GM23338 (cell line): Measurements from ENCODE around the gene PMVK. TPM values are rescaled to one million over a fixed set of nuclear protein-coding genes. Genes with fewer than 3 reads are reported as not detected.

Experiments
- ATAC-seq: fragments of 200-7000 bp; cut with Tn5 transposase; 3 replicates; pipeline ENCODE4 v1.9.1; 2020
- DNase-seq: peaks from one replicate; pipeline ENCODE4 v3.0.0-alpha.2; 2015; ENCODE audit warnings: low spot score
- H2AFZ ChIP-seq: fragments of 200-600 bp; sonication (generic); 2 replicates; pipeline ENCODE4 v1.8.0; 2016; ENCODE audit warnings: antibody characterized with exemption, mild to moderate bottlenecking, moderate library complexity
- H3F3A ChIP-seq: fragments of 200-600 bp; sonication (generic); replicated peaks from 2 replicates; pipeline ENCODE4 v1.8.0; 2017; ENCODE audit warnings: antibody characterized with exemption, mixed run types, low read depth
- H3K27ac ChIP-seq: fragments of 200-600 bp; sonication (generic); 2 replicates; pipeline ENCODE4 v1.6.1; 2016; ENCODE audit warnings: low read depth
- H3K27me3 ChIP-seq: fragments of 200-600 bp; sonication (generic); 2 replicates; pipeline ENCODE4 v1.8.0; 2016; ENCODE audit warnings: mild to moderate bottlenecking, mixed run types, moderate library complexity; ENCODE audit not compliant: insufficient read depth
- H3K36me3 ChIP-seq: fragments of 200-600 bp; sonication (generic); 2 replicates; pipeline ENCODE4 v1.8.0; 2016; ENCODE audit warnings: mild to moderate bottlenecking; ENCODE audit not compliant: insufficient read depth
- H3K4me1 ChIP-seq: fragments of 200-600 bp; sonication (generic); 2 replicates; pipeline ENCODE4 v1.8.0; 2016; ENCODE audit warnings: mild to moderate bottlenecking, moderate library complexity; ENCODE audit not compliant: insufficient read depth
- H3K4me2 ChIP-seq: fragments of 200-600 bp; sonication (generic); 2 replicates; pipeline ENCODE4 v1.7.1; 2017; ENCODE audit warnings: mixed run types
- H3K4me3 ChIP-seq: fragments of 200-600 bp; sonication (generic); 2 replicates; pipeline ENCODE4 v1.6.1; 2016; ENCODE audit warnings: mixed run types
- H3K79me2 ChIP-seq: fragments of 200-600 bp; sonication (generic); replicated peaks from 2 replicates; pipeline ENCODE4 v1.8.0; 2017; ENCODE audit warnings: mild to moderate bottlenecking; ENCODE audit not compliant: insufficient read depth
- H3K9me2 ChIP-seq: fragments of 200-600 bp; sonication (generic); 2 replicates; pipeline ENCODE4 v1.8.0; 2017; ENCODE audit not compliant: insufficient read depth
- H4K20me1 ChIP-seq: fragments of 200-600 bp; sonication (generic); replicated peaks from 2 replicates; pipeline ENCODE4 v1.8.0; 2017; ENCODE audit warnings: mild to moderate bottlenecking; ENCODE audit not compliant: insufficient read depth
- H3K27ac Mint-ChIP-seq: 2 replicates; pipeline ENCODE4 v1.8.0; 2020; ENCODE audit warnings: inconsistent platforms, mild to moderate bottlenecking, moderate library complexity, mixed read lengths
- H3K27me3 Mint-ChIP-seq: 3 replicates; pipeline ENCODE4 v1.8.0; 2022; ENCODE audit warnings: low read depth, mild to moderate bottlenecking, moderate library complexity, mixed read lengths, inconsistent platforms; ENCODE audit not compliant: insufficient read depth, poor library complexity
- H3K36me3 Mint-ChIP-seq: 3 replicates; pipeline ENCODE4 v1.8.0; 2021; ENCODE audit warnings: low read depth, mild to moderate bottlenecking, inconsistent platforms, moderate library complexity, mixed read lengths
- H3K4me1 Mint-ChIP-seq: 3 replicates; pipeline ENCODE4 v1.8.0; 2020; ENCODE audit warnings: mild to moderate bottlenecking, inconsistent platforms, mixed read lengths
- H3K4me3 Mint-ChIP-seq: 3 replicates; pipeline ENCODE4 v1.8.0; 2021; ENCODE audit warnings: moderate library complexity, mild to moderate bottlenecking, inconsistent platforms, mixed read lengths
- H3K9me3 Mint-ChIP-seq: 3 replicates; pipeline ENCODE4 v1.8.0; 2020; ENCODE audit warnings: moderate library complexity, mild to moderate bottlenecking, inconsistent platforms, mixed read lengths
- CREB1 ChIP-seq: fragments of 250-450 bp; sonication (Bioruptor Pico); IDR thresholded peaks from 2 replicates; pipeline ENCODE4 v1.5.0; 2020; ENCODE audit warnings: low read depth, mild to moderate bottlenecking, moderate library complexity
- ETS1 ChIP-seq: IDR thresholded peaks from 2 replicates; pipeline ENCODE4 v1.6.1; 2016; ENCODE audit warnings: antibody characterized with exemption
- EZH2phosphoT487 ChIP-seq: fragments of 200-600 bp; sonication (generic); IDR thresholded peaks from one replicate; pipeline ENCODE4 v1.8.1; 2018; ENCODE audit warnings: antibody characterized with exemption; ENCODE audit not compliant: unreplicated experiment
- STAT1 ChIP-seq: IDR thresholded peaks from one replicate; pipeline ENCODE4 v1.6.1; 2016; ENCODE audit warnings: antibody characterized with exemption; ENCODE audit not compliant: unreplicated experiment
- ZNF331 ChIP-seq: fragments of 250-450 bp; sonication (Bioruptor Pico); IDR thresholded peaks from 2 replicates; pipeline ENCODE4 v1.5.0; 2020; ENCODE audit warnings: low read depth, mild to moderate bottlenecking, moderate library complexity
- polyA plus RNA-seq: library from polyadenylated mRNA; unstranded; fragments of >200 nt; fragmentation: Nextera tagmentation; extraction: Ambion mirVana; gene quantifications from 2 replicates; pipeline ENCODE4 v1.2.1, GENCODE V29; 2016
- total RNA-seq: library from RNA; depleted of rRNA; stranded (reverse); fragments of >200 nt; shearing (Covaris generic); gene quantifications from 2 replicates; pipeline ENCODE4 v1.2.3, GENCODE V29; 2014
- TF ChIP-seq, protein P1 (sequence below): fragments of 250-450 bp; sonication (Bioruptor Pico); IDR thresholded peaks from 2 replicates; pipeline ENCODE4 v1.5.0; 2020; ENCODE audit warnings: mild to moderate bottlenecking, moderate library complexity

The PMVK gene
- total and polyA plus RNA-seq, 2 experiments from 2014 or later: 8.1 to 25.0 TPM

DNA sequence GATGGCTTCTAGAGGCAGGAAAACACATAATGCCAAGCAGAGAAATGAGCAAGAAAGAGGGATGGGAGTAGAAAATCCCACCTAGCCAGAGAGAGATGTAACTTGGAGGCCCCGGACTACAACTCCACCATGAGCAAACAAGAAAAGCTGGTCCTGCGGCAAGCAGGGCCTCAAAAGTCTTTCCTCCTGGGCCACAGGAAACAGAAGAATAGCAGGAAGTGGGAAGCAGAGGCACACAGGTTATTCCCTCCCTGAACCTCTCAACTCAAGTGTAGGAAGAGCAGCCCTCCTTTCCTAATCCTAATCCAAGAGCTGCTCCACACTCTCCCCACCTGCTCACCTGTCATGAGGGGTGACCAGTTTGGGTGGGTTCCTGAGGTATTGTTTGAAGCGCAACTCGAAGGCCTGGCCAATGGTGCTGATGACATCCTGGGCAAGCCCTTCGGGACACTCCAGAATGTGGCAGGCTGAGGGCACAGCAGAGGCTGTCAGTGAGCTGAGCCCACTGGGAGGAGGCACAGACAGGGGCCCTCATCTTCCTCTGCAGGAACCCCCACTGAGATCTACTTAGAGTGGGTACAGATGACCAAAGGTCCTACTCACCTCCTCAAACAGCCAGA is 30.9 kb upstream of the PMVK start:
- H3K4me1 Mint-ChIP-seq: peaks cover 48% of the 10 kb centered on the region
- Histone ChIP-seq H3K4me1 (peaks cover 30% of the 10 kb centered on the region), H2AFZ (no peak overlapping the region), H3K79me2 (peaks cover 42% of the 10 kb centered on the region), H3K27me3 (no peaks in the 10 kb centered on the region), H3F3A (peaks cover 43% of the 10 kb centered on the region), H4K20me1 (peaks cover 24% of the 10 kb centered on the region), H3K4me3 (no peak overlapping the region; the same call in 1 of the 2 replicates), H3K36me3 (peaks cover 36% of the 10 kb centered on the region), H3K4me2 (no peak overlapping the region), H3K27ac (no peak overlapping the region), H3K9me2 (no peaks in the 10 kb centered on the region)
- H3K27ac Mint-ChIP-seq: no peak overlapping the region
- ATAC-seq (no peak), DNase-seq (no peak)
- peaks cover 71% of the 10 kb centered on the region for H3K36me3 Mint-ChIP-seq
- TF ChIP-seq EZH2phosphoT487 (no peak), ZNF331 (CRISPR knock-in tag) (no peak), STAT1 (no peak), ETS1 (no peak), CREB1 (no peak)
- TF ChIP-seq, protein P1, sequence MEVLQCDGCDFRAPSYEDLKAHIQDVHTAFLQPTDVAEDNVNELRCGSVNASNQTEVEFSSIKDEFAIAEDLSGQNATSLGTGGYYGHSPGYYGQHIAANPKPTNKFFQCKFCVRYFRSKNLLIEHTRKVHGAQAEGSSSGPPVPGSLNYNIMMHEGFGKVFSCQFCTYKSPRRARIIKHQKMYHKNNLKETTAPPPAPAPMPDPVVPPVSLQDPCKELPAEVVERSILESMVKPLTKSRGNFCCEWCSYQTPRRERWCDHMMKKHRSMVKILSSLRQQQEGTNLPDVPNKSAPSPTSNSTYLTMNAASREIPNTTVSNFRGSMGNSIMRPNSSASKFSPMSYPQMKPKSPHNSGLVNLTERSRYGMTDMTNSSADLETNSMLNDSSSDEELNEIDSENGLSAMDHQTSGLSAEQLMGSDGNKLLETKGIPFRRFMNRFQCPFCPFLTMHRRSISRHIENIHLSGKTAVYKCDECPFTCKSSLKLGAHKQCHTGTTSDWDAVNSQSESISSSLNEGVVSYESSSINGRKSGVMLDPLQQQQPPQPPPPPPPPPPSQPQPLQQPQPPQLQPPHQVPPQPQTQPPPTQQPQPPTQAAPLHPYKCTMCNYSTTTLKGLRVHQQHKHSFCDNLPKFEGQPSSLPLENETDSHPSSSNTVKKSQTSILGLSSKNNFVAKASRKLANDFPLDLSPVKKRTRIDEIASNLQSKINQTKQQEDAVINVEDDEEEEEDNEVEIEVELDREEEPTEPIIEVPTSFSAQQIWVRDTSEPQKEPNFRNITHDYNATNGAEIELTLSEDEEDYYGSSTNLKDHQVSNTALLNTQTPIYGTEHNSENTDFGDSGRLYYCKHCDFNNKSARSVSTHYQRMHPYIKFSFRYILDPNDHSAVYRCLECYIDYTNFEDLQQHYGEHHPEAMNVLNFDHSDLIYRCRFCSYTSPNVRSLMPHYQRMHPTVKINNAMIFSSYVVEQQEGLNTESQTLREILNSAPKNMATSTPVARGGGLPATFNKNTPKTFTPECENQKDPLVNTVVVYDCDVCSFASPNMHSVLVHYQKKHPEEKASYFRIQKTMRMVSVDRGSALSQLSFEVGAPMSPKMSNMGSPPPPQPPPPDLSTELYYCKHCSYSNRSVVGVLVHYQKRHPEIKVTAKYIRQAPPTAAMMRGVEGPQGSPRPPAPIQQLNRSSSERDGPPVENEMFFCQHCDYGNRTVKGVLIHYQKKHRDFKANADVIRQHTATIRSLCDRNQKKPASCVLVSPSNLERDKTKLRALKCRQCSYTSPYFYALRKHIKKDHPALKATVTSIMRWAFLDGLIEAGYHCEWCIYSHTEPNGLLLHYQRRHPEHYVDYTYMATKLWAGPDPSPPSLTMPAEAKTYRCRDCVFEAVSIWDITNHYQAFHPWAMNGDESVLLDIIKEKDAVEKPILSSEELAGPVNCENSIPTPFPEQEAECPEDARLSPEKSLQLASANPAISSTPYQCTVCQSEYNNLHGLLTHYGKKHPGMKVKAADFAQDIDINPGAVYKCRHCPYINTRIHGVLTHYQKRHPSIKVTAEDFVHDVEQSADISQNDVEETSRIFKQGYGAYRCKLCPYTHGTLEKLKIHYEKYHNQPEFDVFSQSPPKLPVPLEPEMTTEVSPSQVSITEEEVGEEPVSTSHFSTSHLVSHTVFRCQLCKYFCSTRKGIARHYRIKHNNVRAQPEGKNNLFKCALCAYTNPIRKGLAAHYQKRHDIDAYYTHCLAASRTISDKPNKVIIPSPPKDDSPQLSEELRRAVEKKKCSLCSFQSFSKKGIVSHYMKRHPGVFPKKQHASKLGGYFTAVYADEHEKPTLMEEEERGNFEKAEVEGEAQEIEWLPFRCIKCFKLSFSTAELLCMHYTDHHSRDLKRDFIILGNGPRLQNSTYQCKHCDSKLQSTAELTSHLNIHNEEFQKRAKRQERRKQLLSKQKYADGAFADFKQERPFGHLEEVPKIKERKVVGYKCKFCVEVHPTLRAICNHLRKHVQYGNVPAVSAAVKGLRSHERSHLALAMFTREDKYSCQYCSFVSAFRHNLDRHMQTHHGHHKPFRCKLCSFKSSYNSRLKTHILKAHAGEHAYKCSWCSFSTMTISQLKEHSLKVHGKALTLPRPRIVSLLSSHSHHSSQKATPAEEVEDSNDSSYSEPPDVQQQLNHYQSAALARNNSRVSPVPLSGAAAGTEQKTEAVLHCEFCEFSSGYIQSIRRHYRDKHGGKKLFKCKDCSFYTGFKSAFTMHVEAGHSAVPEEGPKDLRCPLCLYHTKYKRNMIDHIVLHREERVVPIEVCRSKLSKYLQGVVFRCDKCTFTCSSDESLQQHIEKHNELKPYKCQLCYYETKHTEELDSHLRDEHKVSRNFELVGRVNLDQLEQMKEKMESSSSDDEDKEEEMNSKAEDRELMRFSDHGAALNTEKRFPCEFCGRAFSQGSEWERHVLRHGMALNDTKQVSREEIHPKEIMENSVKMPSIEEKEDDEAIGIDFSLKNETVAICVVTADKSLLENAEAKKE (CRISPR knock-in tag): no peak
- no peaks in the 10 kb centered on the region for H3K9me3 Mint-ChIP-seq
- peaks cover 11% of the 10 kb centered on the region for H3K27me3 Mint-ChIP-seq
- peak overlapping the region; percentile 33; the same call in 1 of the 3 replicates for H3K4me3 Mint-ChIP-seq
